Measurements from ENCODE around the gene KCNMB3.

Gene KCNMB3

GRCh38 chr3:179194931-179195330 is 56.0 kb downstream of the KCNMB3 start:
- no peak for DNase-seq (ENCODE audit: low read depth)
- Histone ChIP-seq H3K9ac (ENCODE audit: low read length) (no peak overlapping the region), H3K4me3 (ENCODE audit: low read length) (no peak overlapping the region), H3K4me1 (ENCODE audit: control insufficient read depth, insufficient read depth, low read length) (peaks cover 25% of the 10 kb centered on the region), H3K9me3 (ENCODE audit: control insufficient read depth, low read length) (no peaks in the 10 kb centered on the region), H3K36me3 (ENCODE audit: control insufficient read depth, insufficient read depth, low read length, severe bottlenecking) (peaks cover 5% of the 10 kb centered on the region), H3K27me3 (replicated peaks; ENCODE audit: control insufficient read depth, insufficient read depth, low read length) (no peaks in the 10 kb centered on the region)
